ENCODE results near the gene MCRIP1. TPM values are rescaled to one million over a fixed set of nuclear protein-coding genes. Genes with fewer than 3 reads are reported as not detected.

The MCRIP1 gene
- total RNA-seq, 4 donors from 2014 or later: 83.5 to 146 (median 114) TPM

GRCh38 chr17:81844327-81844851 lies 11.3 kb upstream of the MCRIP1 start:
- 90% methylated on average over 11 of the region's 14 CpGs for WGBS
- intact Hi-C loops (cut with DNase I): no loop called here
- H3K27ac ChIP-seq (replicated peaks in 1 of 4): no peak overlapping the region
- no peak for DNase-seq (ENCODE audit: extremely low spot score)
- no peaks in the 10 kb centered on the region for H3K27me3 ChIP-seq
- TF ChIP-seq POLR2A (IDR thresholded peaks at IDR 0.05; ENCODE audit: low read depth) (no peak), POLR2AphosphoS5 (IDR thresholded peaks at IDR 0.05) (no peak), EP300 (IDR thresholded peaks at IDR 0.05) (no peak)
- TF ChIP-seq, protein P1, sequence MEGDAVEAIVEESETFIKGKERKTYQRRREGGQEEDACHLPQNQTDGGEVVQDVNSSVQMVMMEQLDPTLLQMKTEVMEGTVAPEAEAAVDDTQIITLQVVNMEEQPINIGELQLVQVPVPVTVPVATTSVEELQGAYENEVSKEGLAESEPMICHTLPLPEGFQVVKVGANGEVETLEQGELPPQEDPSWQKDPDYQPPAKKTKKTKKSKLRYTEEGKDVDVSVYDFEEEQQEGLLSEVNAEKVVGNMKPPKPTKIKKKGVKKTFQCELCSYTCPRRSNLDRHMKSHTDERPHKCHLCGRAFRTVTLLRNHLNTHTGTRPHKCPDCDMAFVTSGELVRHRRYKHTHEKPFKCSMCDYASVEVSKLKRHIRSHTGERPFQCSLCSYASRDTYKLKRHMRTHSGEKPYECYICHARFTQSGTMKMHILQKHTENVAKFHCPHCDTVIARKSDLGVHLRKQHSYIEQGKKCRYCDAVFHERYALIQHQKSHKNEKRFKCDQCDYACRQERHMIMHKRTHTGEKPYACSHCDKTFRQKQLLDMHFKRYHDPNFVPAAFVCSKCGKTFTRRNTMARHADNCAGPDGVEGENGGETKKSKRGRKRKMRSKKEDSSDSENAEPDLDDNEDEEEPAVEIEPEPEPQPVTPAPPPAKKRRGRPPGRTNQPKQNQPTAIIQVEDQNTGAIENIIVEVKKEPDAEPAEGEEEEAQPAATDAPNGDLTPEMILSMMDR (IDR thresholded peaks at IDR 0.05): no peak
- peaks cover 0 to 7% (median 2%) of the 10 kb centered on the region in 4 donors for H3K4me1 ChIP-seq
- H3K9me3 ChIP-seq: no peaks in the 10 kb centered on the region
- H3K36me3 ChIP-seq: peaks cover 53 to 75% (median 70%) of the 10 kb centered on the region in 4 donors
- H3K4me3 ChIP-seq: no peak overlapping the region

- peaks cover 0 to 7% (median 2%) of the 10 kb centered on the region in 4 donors for H3K4me1 ChIP-seq
- intact Hi-C loops (cut with DNase I): no loop called here
- H3K27ac ChIP-seq (replicated peaks in 1 of 4): no peak overlapping the region
- no peak overlapping the region for H3K4me3 ChIP-seq
- H3K9me3 ChIP-seq: no peaks in the 10 kb centered on the region
- H3K36me3 ChIP-seq: peaks cover 53 to 69% (median 64%) of the 10 kb centered on the region in 4 donors
- 86% methylated on average over 27 of the region's 30 CpGs for WGBS
- no peak for DNase-seq (ENCODE audit: extremely low spot score)
- H3K27me3 ChIP-seq: no peaks in the 10 kb centered on the region
- TF ChIP-seq, protein P1 (IDR thresholded peaks at IDR 0.05): no peak
- TF ChIP-seq EP300 (IDR thresholded peaks at IDR 0.05) (no peak), POLR2AphosphoS5 (IDR thresholded peaks at IDR 0.05) (no peak), POLR2A (IDR thresholded peaks at IDR 0.05; ENCODE audit: low read depth) (no peak)
Measured at GRCh38 chr17:81843713-81844326, 10.7 kb upstream of the MCRIP1 start.

DNA sequence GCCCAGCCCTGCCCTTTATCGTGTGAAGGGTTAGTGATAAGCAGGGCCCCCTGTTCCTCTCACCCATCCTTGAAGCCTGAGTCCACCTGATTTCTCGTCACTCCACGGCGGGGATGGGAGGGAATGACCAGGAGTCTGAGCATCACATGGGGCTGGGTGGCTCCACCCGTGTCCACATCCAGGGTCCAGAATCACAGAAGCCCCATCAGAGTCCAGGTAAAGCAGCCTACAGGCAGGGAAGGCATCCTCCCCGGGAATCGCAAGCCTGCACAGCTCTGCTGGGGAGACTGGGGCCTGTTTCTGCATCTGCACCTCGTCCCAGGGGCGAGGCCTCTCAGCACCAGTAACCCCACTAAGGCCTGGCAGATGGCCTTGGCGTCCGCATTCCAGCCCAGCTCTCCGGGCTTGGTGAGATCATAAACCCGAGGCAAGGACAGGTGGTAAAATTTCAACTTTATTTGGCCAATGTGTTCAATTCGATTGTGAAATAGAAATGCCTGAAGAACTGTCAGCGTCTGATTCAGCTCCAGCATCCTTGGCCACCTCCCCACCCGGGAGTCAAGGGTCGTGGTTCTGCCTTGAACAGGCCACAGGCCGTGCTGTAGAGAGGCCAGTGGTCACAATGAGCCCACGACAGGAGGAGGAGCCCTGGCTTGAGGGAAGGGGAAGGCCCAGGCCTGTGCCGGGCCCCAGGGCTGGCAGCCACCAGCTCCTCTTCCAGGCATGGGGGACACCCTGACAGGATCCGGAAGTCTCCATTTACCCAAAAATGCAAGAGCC lies 9.8 kb upstream of the MCRIP1 start:
- Histone ChIP-seq H3K9me3 (no peaks in the 10 kb centered on the region), H3K27me3 (no peaks in the 10 kb centered on the region), H3K4me3 (no peak overlapping the region), H3K4me1 (peaks cover 0 to 7% (median 2%) of the 10 kb centered on the region in 4 donors), H3K27ac (replicated peaks in 1 of 4) (peak overlapping the region in 1 of 4 donors; percentile 36), H3K36me3 (peaks cover 51 to 61% (median 57%) of the 10 kb centered on the region in 4 donors)
- TF ChIP-seq POLR2AphosphoS5 (IDR thresholded peaks at IDR 0.05) (peak in 1 of 2 donors; percentile 13), EP300 (IDR thresholded peaks at IDR 0.05) (no peak), POLR2A (IDR thresholded peaks at IDR 0.05; ENCODE audit: low read depth) (no peak)
- TF ChIP-seq, protein P1 (IDR thresholded peaks at IDR 0.05): no peak
- WGBS: 84% methylated on average over 19 of the region's 21 CpGs
- no peak for DNase-seq (ENCODE audit: extremely low spot score)
- intact Hi-C loops (cut with DNase I): no loop called here

DNA sequence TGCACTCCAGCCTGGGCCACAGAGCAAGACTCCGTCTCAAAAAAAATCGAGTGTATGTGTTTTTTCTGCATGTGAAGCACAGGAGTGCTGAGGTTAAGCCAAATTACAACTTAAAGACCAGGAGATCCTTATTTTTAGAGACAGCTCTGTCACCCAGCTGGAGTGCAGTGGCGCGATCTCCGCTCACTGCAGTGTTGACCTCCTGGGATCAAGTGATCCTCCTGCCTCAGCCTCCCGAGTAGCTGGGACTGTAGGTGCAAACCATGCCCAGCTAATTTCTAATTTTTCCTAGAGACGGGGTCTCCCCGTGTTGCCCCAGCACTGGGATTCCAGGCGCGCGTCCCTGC lies 9.3 kb upstream of the MCRIP1 start:
- peak overlapping the region in 1 of 4 donors; percentile 36 for H3K27ac ChIP-seq (replicated peaks in 1 of 4)

More for the DNA sequence above, 9.3 kb upstream of the MCRIP1 start:
- Histone ChIP-seq H3K36me3 (peaks cover 46 to 55% (median 52%) of the 10 kb centered on the region in 4 donors), H3K4me3 (no peak overlapping the region), H3K27me3 (no peaks in the 10 kb centered on the region), H3K9me3 (no peaks in the 10 kb centered on the region), H3K4me1 (peaks cover 0 to 7% (median 2%) of the 10 kb centered on the region in 4 donors)
- intact Hi-C loops (cut with DNase I): no loop called here
- WGBS: 91% methylated on average over 11 of the region's 11 CpGs
- TF ChIP-seq POLR2AphosphoS5 (IDR thresholded peaks at IDR 0.05) (no peak), POLR2A (IDR thresholded peaks at IDR 0.05; ENCODE audit: low read depth) (no peak), EP300 (IDR thresholded peaks at IDR 0.05) (no peak)
- TF ChIP-seq, protein P1 (IDR thresholded peaks at IDR 0.05): no peak
- DNase-seq (ENCODE audit: extremely low spot score): no peak

Measured in esophagus muscularis mucosa (tissue), 4 donors.